NAMALWA (cell line): Measurements from ENCODE around the gene RBP3.

ENCODE experiments used
- DNase-seq: peaks from one replicate; pipeline ENCODE4 v3.0.0-alpha.2; 2015; ENCODE audit warnings: low spot score

RBP3 gene

GRCh38 chr10:47401210-47401609, 53.0 kb downstream of the RBP3 start:
- no peak for DNase-seq

- no peak for DNase-seq
These were observed 53.9 kb downstream of the RBP3 start for GRCh38 chr10:47401874-47402640.

- no peak for DNase-seq
These were observed 54.6 kb downstream of the RBP3 start for GRCh38 chr10:47402641-47403301.

- no peak for DNase-seq
These were observed 55.5 kb downstream of the RBP3 start for GRCh38 chr10:47403446-47404318.

- no peak for DNase-seq
These were observed 56.3 kb downstream of the RBP3 start for GRCh38 chr10:47404446-47404845.

- DNase-seq, result no peak
These were observed 56.8 kb downstream of the RBP3 start for GRCh38 chr10:47404937-47405336.

GRCh38 chr10:47405857-47406547, 57.8 kb downstream of the RBP3 start:
- no peak for DNase-seq

- DNase-seq, result no peak
These were observed 58.3 kb downstream of the RBP3 start for GRCh38 chr10:47406548-47406869.

GRCh38 chr10:47406870-47407691, 58.9 kb downstream of the RBP3 start:
- no peak for DNase-seq
